GM10266 (cell line): ENCODE results near the gene TRNP1.

ENCODE experiments used
- DNase-seq: peaks from one replicate; pipeline ENCODE4 v3.0.0; 2012; ENCODE audit errors: extremely low spot score
- TF ChIP-seq, protein P1 (sequence below): IDR thresholded peaks from 2 replicates; pipeline ENCODE4 v1.5.1; 2012; ENCODE audit warnings: mild to moderate bottlenecking, low read depth; ENCODE audit not compliant: control insufficient read depth, insufficient read depth; ENCODE audit errors: missing control alignments

The TRNP1 gene

DNA sequence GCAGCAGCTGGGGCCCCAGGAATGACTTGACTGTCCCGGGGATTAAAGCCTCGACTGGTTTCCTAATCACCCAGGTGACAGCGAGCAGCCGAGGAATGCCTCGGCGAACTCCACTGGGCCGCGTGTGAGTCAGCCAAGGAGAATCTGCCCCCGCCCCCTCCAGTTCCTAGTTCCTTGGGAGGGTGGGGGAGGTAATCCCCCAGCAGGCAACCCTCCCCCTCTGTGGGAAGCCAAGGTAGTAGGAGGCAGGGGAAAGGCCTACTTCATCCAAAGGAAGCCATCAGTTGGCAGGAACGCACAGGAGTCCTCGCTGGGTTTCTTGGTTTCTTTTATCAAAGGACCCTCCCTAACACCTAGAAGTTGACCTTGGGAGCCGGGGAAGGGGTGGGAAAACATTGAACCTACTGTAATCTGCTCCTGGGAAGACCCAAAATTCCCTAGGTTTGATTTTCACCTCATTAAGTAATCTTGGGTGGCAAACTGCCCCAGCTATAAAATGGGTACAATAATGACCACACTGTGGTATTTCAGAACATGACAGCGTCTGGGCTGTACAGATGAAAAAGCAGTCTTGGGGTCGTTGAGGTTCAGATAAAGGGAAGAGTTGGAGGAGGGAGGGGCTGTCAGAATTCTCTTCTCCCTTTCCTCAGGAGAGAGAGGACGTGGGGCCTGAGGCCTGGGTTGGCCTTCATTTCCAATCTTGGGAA lies 17.7 kb downstream of the TRNP1 start:
- TF ChIP-seq, protein P1, sequence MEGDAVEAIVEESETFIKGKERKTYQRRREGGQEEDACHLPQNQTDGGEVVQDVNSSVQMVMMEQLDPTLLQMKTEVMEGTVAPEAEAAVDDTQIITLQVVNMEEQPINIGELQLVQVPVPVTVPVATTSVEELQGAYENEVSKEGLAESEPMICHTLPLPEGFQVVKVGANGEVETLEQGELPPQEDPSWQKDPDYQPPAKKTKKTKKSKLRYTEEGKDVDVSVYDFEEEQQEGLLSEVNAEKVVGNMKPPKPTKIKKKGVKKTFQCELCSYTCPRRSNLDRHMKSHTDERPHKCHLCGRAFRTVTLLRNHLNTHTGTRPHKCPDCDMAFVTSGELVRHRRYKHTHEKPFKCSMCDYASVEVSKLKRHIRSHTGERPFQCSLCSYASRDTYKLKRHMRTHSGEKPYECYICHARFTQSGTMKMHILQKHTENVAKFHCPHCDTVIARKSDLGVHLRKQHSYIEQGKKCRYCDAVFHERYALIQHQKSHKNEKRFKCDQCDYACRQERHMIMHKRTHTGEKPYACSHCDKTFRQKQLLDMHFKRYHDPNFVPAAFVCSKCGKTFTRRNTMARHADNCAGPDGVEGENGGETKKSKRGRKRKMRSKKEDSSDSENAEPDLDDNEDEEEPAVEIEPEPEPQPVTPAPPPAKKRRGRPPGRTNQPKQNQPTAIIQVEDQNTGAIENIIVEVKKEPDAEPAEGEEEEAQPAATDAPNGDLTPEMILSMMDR = no peak
- no peak for DNase-seq

DNA sequence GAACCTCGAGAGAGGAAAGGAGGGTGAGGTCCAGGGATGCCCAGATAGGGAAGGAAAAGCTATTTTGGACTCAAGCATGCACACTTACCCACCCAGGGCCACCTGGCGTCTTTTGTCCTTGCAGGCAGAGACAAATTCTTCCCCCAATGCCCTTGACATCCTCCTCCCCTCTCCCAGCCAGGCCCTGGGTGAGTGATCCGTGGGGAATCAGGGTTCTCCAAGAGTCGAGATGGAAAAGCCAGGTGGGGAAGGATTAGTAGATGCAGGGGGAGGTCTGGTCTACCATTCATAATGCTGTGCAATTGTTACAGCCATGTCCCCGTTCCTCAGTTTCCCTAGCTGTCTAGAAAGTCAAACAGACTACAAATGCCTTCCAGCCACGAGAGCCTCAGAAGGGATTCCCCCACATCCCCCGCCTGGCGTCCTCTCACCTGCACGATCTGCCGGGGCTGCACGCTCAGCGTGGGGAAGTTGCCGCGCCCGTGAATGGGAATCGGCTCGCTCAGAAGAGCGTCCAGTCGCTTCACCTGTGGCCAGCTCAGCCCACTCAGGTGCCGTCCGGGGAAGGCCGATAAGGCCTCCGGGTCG lies 18.6 kb downstream of the TRNP1 start:
- DNase-seq = no peak
- TF ChIP-seq, protein P1 = no peak

- no peak for DNase-seq
- TF ChIP-seq, protein P1 = no peak
Observed at GRCh38 chr1:27015260-27015659, 21.8 kb downstream of the TRNP1 start.

- no peak for DNase-seq
- TF ChIP-seq, protein P1 = no peak
Observed at GRCh38 chr1:27016376-27016775, 22.9 kb downstream of the TRNP1 start.

- DNase-seq = no peak
- TF ChIP-seq, protein P1 = no peak
Observed at GRCh38 chr1:27017207-27017606, 23.7 kb downstream of the TRNP1 start.

DNA sequence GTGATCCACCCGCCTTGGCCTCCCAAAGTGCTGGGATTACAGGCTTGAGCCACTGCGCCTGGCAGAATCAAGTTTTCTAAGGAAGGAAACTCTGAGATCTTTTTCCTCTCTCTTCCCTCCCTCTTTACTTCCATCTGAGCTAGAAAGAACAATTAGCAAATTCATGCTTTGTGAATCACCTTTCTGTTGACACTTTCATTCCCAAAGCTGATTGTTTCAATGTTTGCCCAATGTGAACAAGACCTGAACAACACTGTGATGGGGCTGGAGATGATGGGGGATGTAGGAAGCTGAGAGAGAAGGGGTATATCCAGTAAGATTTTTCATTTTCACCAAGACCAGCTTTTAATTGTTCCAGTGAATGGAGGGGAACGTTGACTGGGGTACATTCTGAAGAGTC lies 24.8 kb downstream of the TRNP1 start:
- DNase-seq = no peak
- TF ChIP-seq, protein P1 = no peak

DNA sequence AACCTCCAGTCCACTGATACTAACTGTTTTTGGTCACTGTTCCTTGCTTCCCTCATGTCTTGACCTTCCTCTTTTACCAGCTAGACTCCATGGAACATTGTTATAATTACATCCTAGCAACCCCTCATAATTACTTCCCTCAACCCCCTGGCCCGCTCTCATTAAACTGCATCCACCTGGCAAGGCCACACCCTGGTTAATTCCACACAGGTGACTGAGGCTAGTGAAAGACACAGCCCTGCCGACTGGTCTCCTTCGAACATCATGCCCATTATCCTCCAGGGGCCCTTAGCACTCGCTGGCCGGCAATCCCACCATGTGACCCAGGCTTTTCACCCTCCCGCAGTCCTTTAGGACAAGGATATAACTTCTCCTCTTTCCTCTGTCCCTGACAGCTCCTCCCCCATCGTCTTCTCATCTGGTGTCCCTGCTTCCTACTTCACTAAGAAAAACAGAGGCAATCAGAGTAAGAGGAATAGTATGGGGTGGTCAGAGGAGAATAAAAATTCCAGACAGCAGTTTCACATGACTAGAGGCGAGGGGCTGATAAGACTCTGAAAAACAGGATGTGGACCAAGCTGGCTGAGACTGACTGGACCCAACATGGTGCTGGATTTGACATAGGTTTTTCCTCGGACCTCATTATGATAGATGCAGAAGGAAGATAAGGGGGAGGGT lies 28.0 kb downstream of the TRNP1 start:
- DNase-seq = no peak
- TF ChIP-seq, protein P1 = no peak
